GM12801 (cell line): Measurements from ENCODE around the gene ALG1L2.

Experiments used
- CTCF ChIP-seq: IDR thresholded peaks from one replicate; pipeline ENCODE4 v1.5.1; 2011; ENCODE audit warnings: control low read depth; ENCODE audit not compliant: insufficient read length; ENCODE audit errors: extremely low read depth

ALG1L2 gene

GRCh38 chr3:130088061-130088460 lies 6.4 kb downstream of the ALG1L2 start:
- no peak for TF ChIP-seq CTCF

- no peak for TF ChIP-seq CTCF
These were observed 10.3 kb downstream of the ALG1L2 start for GRCh38 chr3:130091958-130092357.

- TF ChIP-seq CTCF, result no peak
These were observed 12.2 kb downstream of the ALG1L2 start for GRCh38 chr3:130093741-130094391.

- TF ChIP-seq CTCF, result no peak
These were observed 29.7 kb downstream of the ALG1L2 start for GRCh38 chr3:130111185-130111864.

- TF ChIP-seq CTCF, result no peak
These were observed 36.3 kb downstream of the ALG1L2 start for GRCh38 chr3:130117933-130118332.
